A549 (cell line): ENCODE data around the gene ITPKB. TPM values are rescaled to one million over a fixed set of nuclear protein-coding genes. Genes with fewer than 3 reads are reported as not detected.

Experiments
- ATAC-seq, 2 experiments: fragments of 200-7000 bp in 1 of 2; fragments of >200 bp in 1 of 2; cut with Nextera tagmentation in 1 of 2; cut with Tn5 transposase in 1 of 2; 3 replicates each; pipeline versions ENCODE4 v1.8.0 to v1.9.1; 2018 to 2020; ENCODE audit warnings: mild to moderate bottlenecking in 1 of 2, moderate library complexity in 1 of 2
- CTCF ChIA-PET: fragments of 300-600 bp; sonication (Branson Sonifier 250); formaldehyde crosslinking; extraction: SDS; loops from one replicate; lab custom pipeline; 2021; ENCODE audit warnings: antibody characterized with exemption, inconsistent platforms; lab: Yijun Ruan, JAX
- POLR2A ChIA-PET: fragments of 350-600 bp; formaldehyde crosslinking; extraction: SDS; loops from one replicate; lab custom pipeline; 2021; ENCODE audit warnings: antibody characterized with exemption, inconsistent platforms; lab: Yijun Ruan, JAX
- DNase-seq, 2 experiments: peaks; one replicate each; pipeline versions ENCODE4 v3.0.0 to v3.0.0-alpha.2; 2011 to 2016; ENCODE audit warnings: low read depth in 1 of 2, low spot score in 1 of 2
- FAIRE-seq: peaks from 2 replicates; lab custom pipeline; 2011; peaks lifted over from hg19 to GRCh38; lab: Jason Lieb, UNC
- H3K27ac ChIP-seq, 2 experiments: fragments of >200 bp; sonication (Bioruptor Twin); formaldehyde crosslinking; 3 replicates each; pipeline ENCODE4 v1.5.1; 2016 to 2017
- H3K4me1 ChIP-seq: fragments of >200 bp; sonication (Bioruptor Twin); formaldehyde crosslinking; 3 replicates; pipeline ENCODE4 v1.6.1; 2016
- H3K4me2 ChIP-seq: fragments of >200 bp; sonication (Bioruptor Twin); formaldehyde crosslinking; 3 replicates; pipeline ENCODE4 v1.6.1; 2016
- H3K4me3 ChIP-seq: fragments of >200 bp; sonication (Bioruptor Twin); formaldehyde crosslinking; 3 replicates; pipeline ENCODE4 v1.5.1; 2016
- H3K9me3 ChIP-seq: fragments of >200 bp; sonication (Bioruptor Twin); formaldehyde crosslinking; 3 replicates; pipeline ENCODE4 v1.6.1; 2016
- BCL3 ChIP-seq: fragments of >200 bp; sonication (Bioruptor Twin); formaldehyde crosslinking; IDR thresholded peaks from 3 replicates; pipeline ENCODE4 v1.6.1; 2016
- CBX8 ChIP-seq: fragments of 200-600 bp; sonication (generic); IDR thresholded peaks from 2 replicates; pipeline ENCODE4 v1.6.1; 2016
- CHD4 ChIP-seq: fragments of 200-600 bp; sonication (generic); IDR thresholded peaks from 2 replicates; pipeline ENCODE4 v1.6.1; 2016; ENCODE audit warnings: antibody characterized with exemption, mild to moderate bottlenecking, borderline replicate concordance
- E2F6 ChIP-seq: IDR thresholded peaks from 2 replicates; pipeline ENCODE4 v1.6.1; 2012; ENCODE audit warnings: low read depth, borderline replicate concordance
- EHF ChIP-seq: fragments of 250-450 bp; sonication (Bioruptor Pico); IDR thresholded peaks from 2 replicates; pipeline ENCODE4 v1.5.0; 2020; ENCODE audit warnings: mild to moderate bottlenecking
- ESRRA ChIP-seq: fragments of 150-350 bp; IDR thresholded peaks from 2 replicates; pipeline ENCODE4 v1.6.1; 2014; ENCODE audit warnings: mild to moderate bottlenecking, low read length, borderline replicate concordance
- FOSL2 ChIP-seq, 2 experiments: fragments of 450-650 bp in 1 of 2; fragments of >200 bp in 1 of 2; sonication (Bioruptor Twin) in 1 of 2; formaldehyde crosslinking; IDR thresholded peaks; 2 replicates each; pipeline versions ENCODE4 v1.5.0 to v1.6.1; 2016 to 2020; ENCODE audit warnings: mild to moderate bottlenecking in 1 of 2, moderate library complexity in 1 of 2
- GATA3 ChIP-seq: IDR thresholded peaks from 2 replicates; pipeline ENCODE4 v1.6.1; 2012; ENCODE audit warnings: borderline replicate concordance
- HOXA7 ChIP-seq: fragments of 250-450 bp; sonication (Bioruptor Pico); IDR thresholded peaks from 2 replicates; pipeline ENCODE4 v1.5.0; 2020; ENCODE audit warnings: mild to moderate bottlenecking, moderate library complexity
- MAFK ChIP-seq: fragments of 450-650 bp; IDR thresholded peaks from 2 replicates; pipeline ENCODE4 v1.6.1; 2014; ENCODE audit not compliant: partially characterized antibody
- NPAS2 ChIP-seq: fragments of 250-450 bp; sonication (Bioruptor Pico); IDR thresholded peaks from 2 replicates; pipeline ENCODE4 v1.8.0; 2022; ENCODE audit warnings: mild to moderate bottlenecking, moderate library complexity, borderline replicate concordance
- RCOR1 ChIP-seq: fragments of 150-350 bp; IDR thresholded peaks from 2 replicates; pipeline ENCODE4 v1.6.1; 2014; ENCODE audit warnings: antibody characterized with exemption, low read length, low read depth
- RFX5 ChIP-seq: fragments of 450-650 bp; IDR thresholded peaks from 2 replicates; pipeline ENCODE4 v1.7.1; 2014; ENCODE audit warnings: antibody characterized with exemption, mild to moderate bottlenecking, moderate library complexity
- USF2 ChIP-seq: fragments of 450-650 bp; IDR thresholded peaks from 2 replicates; pipeline ENCODE4 v1.6.1; 2014; ENCODE audit warnings: antibody characterized with exemption
- ZFP36 ChIP-seq: fragments of 450-650 bp; IDR thresholded peaks from 2 replicates; pipeline ENCODE4 v1.6.1; 2014; ENCODE audit warnings: borderline replicate concordance; ENCODE audit not compliant: partially characterized antibody
- ZSCAN20 ChIP-seq: fragments of 250-450 bp; sonication (Bioruptor Pico); IDR thresholded peaks from 2 replicates; pipeline ENCODE4 v1.8.0; 2022; ENCODE audit warnings: mild to moderate bottlenecking, moderate library complexity
- WGBS: methylation state at CpG from one replicate; pipeline ENCODE4 v1.1.6; 2017; ENCODE audit errors: missing lambda C conversion rate; 5-methylcytosine and 5-hydroxymethylcytosine counted together
- polyA plus RNA-seq, 4 experiments: library from polyadenylated mRNA; depleted of rRNA in 3 of 4; stranded (reverse); fragments of >200 nt; fragmentation: RNase III in 1 of 4; extraction: RNeasy Plus Mini Kit Qiagen cat#74134 plus additional on column Dnase treatment in 1 of 4; gene quantifications; 2 replicates in 3 of 4; 3 replicates in 1 of 4; pipeline ENCODE4 v1.2.3, GENCODE V29; 2011 to 2017
- small RNA-seq, 6 experiments: library from RNA; depleted of rRNA; stranded (forward); fragments of <200 nt; gene quantifications; one replicate each; pipeline ENCODE3, GENCODE V24; 2012

Gene ITPKB
- polyA plus RNA-seq, 2 of the 4 experiments (the other 2 are of a cell fraction), result 1.7 to 2.8 TPM

GRCh38 chr1:226586116-226586515 lies 153.0 kb downstream of the ITPKB start:
- Histone ChIP-seq H3K4me3 (no peak overlapping the region), H3K27ac (no peak overlapping the region), H3K4me1 (no peaks in the 10 kb centered on the region), H3K9me3 (no peaks in the 10 kb centered on the region), H3K4me2 (no peak overlapping the region)
- no peak for FAIRE-seq
- TF ChIP-seq ZSCAN20 (CRISPR knock-in tag) (no peak), MAFK (no peak), USF2 (no peak)
- 66% methylated on average over 7 of the region's 7 CpGs for WGBS
- no peak for DNase-seq
- ATAC-seq, result no peak
- CTCF ChIA-PET, result interaction anchor here (1.0 to 1.6 kb wide), 3 partner anchors 23 to 178 kb away, joined by 3 to 7 read pairs (median 3); partner anchors contain the start of genes PARP1 and STUM
- POLR2A ChIA-PET, result interaction anchor here (0.6 kb wide), 1 partner anchor 51 kb away, joined by 3 read pairs; no protein-coding TSS in a partner anchor

- POLR2A ChIA-PET, result no interaction called here
Observed at GRCh38 chr1:226584164-226584563, 154.9 kb downstream of the ITPKB start.

GRCh38 chr1:226582966-226583365 lies 156.1 kb downstream of the ITPKB start:
- H3K27ac ChIP-seq, result no peak overlapping the region
- no peak overlapping the region for H3K4me3 ChIP-seq
- CTCF ChIA-PET, result interaction anchor here (1.3 to 2.8 kb wide), 3 partner anchors 13 to 26 kb away, joined by 3 to 10 read pairs (median 5); no protein-coding TSS in a partner anchor
- WGBS, result 70% methylated on average over 2 of the region's 3 CpGs
- H3K9me3 ChIP-seq, result no peaks in the 10 kb centered on the region
- DNase-seq (no peak), FAIRE-seq (no peak), ATAC-seq (no peak)
- no peaks in the 10 kb centered on the region for H3K4me1 ChIP-seq
- TF ChIP-seq ESRRA, result no peak
- no peak for TF ChIP-seq USF2
- no peak for TF ChIP-seq NPAS2 (CRISPR knock-in tag)
- POLR2A ChIA-PET, result no interaction called here
- no peak overlapping the region for H3K4me2 ChIP-seq

More at GRCh38 chr1:226584164-226584563, 154.9 kb downstream of the ITPKB start:
- WGBS, result 48% methylated on average over 3 of the region's 3 CpGs
- CTCF ChIA-PET, result interaction anchor here (1.1 kb wide), 1 partner anchor 23 kb away, joined by 3 read pairs; no protein-coding TSS in a partner anchor
- H3K27ac ChIP-seq, result no peak overlapping the region
- H3K9me3 ChIP-seq, result no peaks in the 10 kb centered on the region
- FAIRE-seq (no peak), ATAC-seq (no peak), DNase-seq (no peak)
- H3K4me2 ChIP-seq, result no peak overlapping the region
- H3K4me1 ChIP-seq, result no peaks in the 10 kb centered on the region
- H3K4me3 ChIP-seq, result no peak overlapping the region
- TF ChIP-seq HOXA7 (CRISPR knock-in tag) (no peak), RCOR1 (no peak), MAFK (no peak), RFX5 (no peak), CHD4 (no peak), FOSL2 (IDR thresholded peaks at IDR 0.05) (no peak), FOSL2 (CRISPR knock-in tag; IDR thresholded peaks at IDR 0.05) (no peak), BCL3 (no peak), EHF (CRISPR knock-in tag) (no peak), ZFP36 (no peak), E2F6 (no peak), GATA3 (no peak), CBX8 (no peak)

Small RNAs within 50 kb of the gene (small RNA-seq; reads per million reads assigned to genes)
- gene RPS27P5, result 0 reads per million in 6 experiments

Other genes with a start within 250 kb of the ITPKB start
- not detected in 2 replicates for gene STUM, start 190.5 kb downstream of the ITPKB start, polyA plus RNA-seq (2011; rRNA removed)
- gene STUM, start 190.5 kb downstream of the ITPKB start, polyA plus RNA-seq (2017; fragmentation: RNase III; extraction: RNeasy Plus Mini Kit Qiagen cat#74134 plus additional on column Dnase treatment), result not detected in 3 replicates
- gene PSEN2, start 131.3 kb upstream of the ITPKB start, polyA plus RNA-seq (2011; rRNA removed), result 24.2 and 27.9 TPM in 2 replicates
- gene PSEN2, start 131.3 kb upstream of the ITPKB start, polyA plus RNA-seq (2017; fragmentation: RNase III; extraction: RNeasy Plus Mini Kit Qiagen cat#74134 plus additional on column Dnase treatment), result 22.0 to 23.4 TPM (median 23.4 TPM) in 3 replicates
- gene COQ8A, start 201.0 kb upstream of the ITPKB start, polyA plus RNA-seq (2011; rRNA removed), result 10.8 and 11.1 TPM in 2 replicates
- 12.4 to 14.0 TPM (median 13.3 TPM) in 3 replicates for gene COQ8A, start 201.0 kb upstream of the ITPKB start, polyA plus RNA-seq (2017; fragmentation: RNase III; extraction: RNeasy Plus Mini Kit Qiagen cat#74134 plus additional on column Dnase treatment)